Right ventricle myocardium inferior (tissue), 1 donor: Measurements from ENCODE around the gene CCSER1. TPM values are rescaled to one million over a fixed set of nuclear protein-coding genes. Genes with fewer than 3 reads are reported as not detected.
"Not testable (repeated sequence)": the region's sequence is repeated elsewhere in the genome, so short reads cannot be mapped to it uniquely, and the experiment has no call there.

Experiments
- ATAC-seq: fragments of 200-7000 bp; cut with Tn5 transposase; one replicate; pipeline ENCODE4 v1.9.1; 2020; ENCODE audit warnings: mild to moderate bottlenecking, moderate library complexity
- DNase-seq: peaks from one replicate; pipeline ENCODE4 v3.0.0; 2021; ENCODE audit errors: missing footprints
- intact Hi-C: fragments of 100-400 bp; cut with DNase I; formaldehyde crosslinking; loops from one replicate; pipeline ENCODE4 v1.11.0; 2022
- total RNA-seq: library from RNA; stranded (reverse); fragmentation: NEBNext Ultra II Directional; extraction: Animal tissue kit (Norgen Biotek cat#: 25700); gene quantifications from one replicate; pipeline ENCODE4 v1.2.1, GENCODE V29; 2021
- donor health status: DM: no; HTN: yes; CAD: no; lungs with severe emphysema.

Gene CCSER1
- total RNA-seq, 1 donor from 2014 or later: 12.9 TPM

DNA sequence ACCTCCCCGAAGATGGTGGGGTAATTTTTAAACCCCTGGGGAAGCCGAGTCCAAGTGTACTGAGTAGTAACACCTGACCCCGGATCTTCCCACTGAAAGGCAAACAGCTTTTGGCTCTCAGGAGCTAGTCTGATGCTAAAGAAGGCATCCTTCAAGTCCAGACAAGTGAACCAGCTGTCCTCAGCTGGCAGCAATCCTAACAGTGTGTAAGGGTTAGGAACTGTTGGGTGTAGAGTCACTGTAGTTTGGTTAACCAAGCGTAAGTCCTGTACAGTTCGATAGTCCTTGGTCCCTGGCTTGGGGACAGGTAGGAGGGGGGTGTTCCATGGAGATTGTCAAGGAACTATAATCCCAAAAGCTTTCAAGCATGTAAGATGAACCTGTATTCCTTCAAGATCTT lies 967.0 kb downstream of the CCSER1 start:
- DNase-seq, intact Hi-C loops, ATAC-seq: not testable (repeated sequence)

DNA sequence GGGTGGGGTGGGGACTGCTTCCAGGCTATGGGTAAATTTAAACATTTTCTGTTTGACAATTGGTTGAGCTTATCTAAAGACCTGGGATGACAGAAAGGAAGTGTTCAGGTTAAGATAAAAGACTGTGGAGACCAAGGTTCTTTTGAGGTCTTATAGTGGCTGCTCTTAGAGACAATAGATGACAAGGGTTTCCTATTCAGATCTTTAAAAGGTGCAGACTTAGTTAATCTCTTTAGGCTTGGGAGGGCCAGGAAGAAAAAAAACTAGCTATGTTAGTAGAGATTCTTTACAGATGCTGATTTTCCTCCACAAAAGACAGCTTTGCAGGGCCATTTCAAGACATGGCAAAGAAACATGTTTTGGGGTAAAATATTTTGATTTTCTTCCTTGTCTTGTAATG lies 972.5 kb downstream of the CCSER1 start:
- ATAC-seq (no peak), DNase-seq (no peak)
- intact Hi-C loops: no loop called here

DNA sequence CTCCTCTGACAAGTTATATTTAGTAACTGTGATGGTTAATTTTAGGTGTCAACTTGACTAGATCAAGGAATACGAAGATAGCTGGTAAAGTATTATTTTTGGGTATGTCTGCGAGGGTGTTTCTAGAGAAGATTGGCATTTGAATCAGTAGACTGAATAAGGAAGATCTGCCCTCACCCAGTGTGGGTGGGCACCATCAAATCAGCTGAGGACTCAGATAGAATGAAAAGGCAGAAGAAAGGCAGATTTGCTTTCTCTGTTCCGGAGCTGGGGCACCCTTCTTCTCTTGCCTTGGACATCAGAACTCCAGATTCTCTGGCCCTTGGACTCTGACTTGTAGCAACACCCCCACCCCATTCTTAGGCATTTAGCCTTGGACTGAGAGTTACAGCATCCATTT lies 981.6 kb downstream of the CCSER1 start:
- ATAC-seq (no peak), DNase-seq (no peak)
- intact Hi-C loops: no loop called here

DNA sequence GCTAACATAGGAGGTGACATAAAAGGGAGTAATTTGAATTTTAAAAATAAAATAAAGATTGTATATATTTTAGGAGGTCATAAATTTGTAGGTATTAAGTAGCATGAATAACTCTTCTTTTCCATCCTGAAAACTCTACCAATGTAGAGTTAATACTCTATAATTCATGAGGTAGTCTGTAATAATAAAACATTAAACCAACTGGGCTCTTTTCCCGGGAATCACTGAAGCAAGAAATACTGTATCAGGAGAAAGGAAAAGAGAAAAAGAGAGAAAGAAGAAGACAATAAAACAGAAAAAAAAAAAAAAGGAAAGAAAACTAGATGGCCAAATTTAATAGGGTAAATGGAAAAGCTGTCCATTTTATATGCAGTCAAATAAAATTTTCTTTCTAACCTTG lies 984.4 kb downstream of the CCSER1 start:
- ATAC-seq (no peak), DNase-seq (no peak)
- intact Hi-C loops: loop anchor here (5.0 kb wide), 1 partner anchor 391 kb away; no protein-coding TSS in a partner anchor

DNA sequence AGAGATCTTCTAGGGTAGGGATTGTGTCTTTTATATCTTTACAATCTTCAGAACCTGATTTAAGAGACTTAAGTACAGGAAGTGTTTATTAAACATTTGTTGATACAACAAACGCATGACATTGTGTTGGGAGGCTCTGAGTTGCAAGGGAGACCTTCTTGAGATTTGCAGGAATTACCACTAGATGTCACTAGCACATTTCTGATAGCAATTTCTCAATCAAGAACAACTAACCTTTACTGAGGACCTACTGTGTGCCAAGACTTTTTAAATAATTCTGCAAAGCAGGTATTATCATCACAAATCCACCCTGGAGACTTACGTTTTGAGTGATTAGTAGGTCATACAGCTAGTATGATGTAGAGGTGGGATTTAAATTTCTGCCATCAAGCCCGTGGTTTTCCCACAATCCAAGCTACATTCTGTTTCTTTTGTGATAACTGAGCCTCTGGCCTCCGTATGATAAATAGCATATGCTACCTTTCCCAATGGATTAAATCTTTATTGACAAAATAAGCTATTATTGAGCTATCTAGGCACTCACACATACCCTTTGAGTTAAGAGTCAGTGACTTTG lies 986.0 kb downstream of the CCSER1 start:
- no peak for ATAC-seq
- intact Hi-C loops: loop anchor here (5.0 kb wide), 1 partner anchor 389 kb away; no protein-coding TSS in a partner anchor

DNA sequence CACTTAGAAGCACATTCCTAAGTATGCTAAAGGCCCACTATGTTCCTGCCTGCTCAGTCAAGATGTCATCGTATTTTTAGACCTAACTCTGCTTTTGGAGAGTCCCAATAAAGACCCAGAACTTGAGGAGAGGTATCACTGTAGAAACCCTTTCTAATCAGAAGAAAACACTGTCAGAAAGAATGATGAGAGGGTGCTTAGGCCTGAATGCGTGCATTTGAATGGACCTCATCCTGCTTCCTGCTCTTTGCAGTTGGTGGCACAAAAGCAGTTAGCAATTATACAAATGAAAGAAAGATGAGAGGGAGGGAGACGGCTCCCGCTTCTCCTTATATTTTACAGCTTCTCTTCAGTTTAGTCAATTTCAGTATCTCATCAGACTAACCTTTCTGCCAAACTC lies 987.2 kb downstream of the CCSER1 start:
- DNase-seq: no peak
- intact Hi-C loops: loop anchor here (5.0 kb wide), 1 partner anchor 388 kb away; no protein-coding TSS in a partner anchor
- no peak for ATAC-seq

More for the DNA sequence above, 986.0 kb downstream of the CCSER1 start:
- no peak for DNase-seq

DNA sequence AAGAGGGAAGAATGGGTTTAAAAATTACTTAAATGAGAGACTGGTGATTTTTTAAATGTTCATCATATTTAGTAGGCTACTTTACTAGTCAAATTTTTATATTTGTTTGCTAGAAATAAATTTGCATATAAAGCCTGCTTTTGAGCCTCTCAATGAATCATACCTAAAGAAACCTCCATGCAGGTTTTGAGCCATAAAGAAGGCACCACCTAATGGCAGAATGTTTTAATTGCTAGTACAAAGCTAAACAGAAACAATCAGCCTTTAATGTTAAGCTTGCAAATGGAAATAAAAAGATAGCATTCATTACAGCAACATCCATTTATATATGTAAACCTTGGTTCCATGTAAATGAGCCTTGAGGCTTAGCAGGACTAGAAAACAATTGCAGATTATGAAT lies 989.7 kb downstream of the CCSER1 start:
- DNase-seq (no peak), ATAC-seq (no peak)
- intact Hi-C loops: no loop called here

DNA sequence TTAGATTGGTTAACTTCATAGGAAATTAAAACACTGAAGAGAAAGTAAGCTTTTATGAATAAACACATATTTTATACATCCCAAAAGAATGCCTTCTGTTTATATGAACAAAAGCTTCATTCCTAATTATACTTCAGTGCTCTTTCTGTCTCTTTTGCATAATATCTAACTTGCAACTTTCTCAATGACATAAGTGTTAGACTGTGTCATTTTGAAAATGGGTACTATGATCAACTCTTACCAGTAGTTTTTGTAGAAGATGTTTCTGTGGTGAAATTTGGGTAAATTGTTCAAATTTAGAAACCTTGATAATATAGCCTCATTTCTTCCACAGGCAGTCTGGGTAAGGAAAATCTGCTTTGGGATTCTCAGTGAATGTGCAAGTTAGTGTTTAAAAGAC lies 991.4 kb downstream of the CCSER1 start:
- ATAC-seq (no peak), DNase-seq (no peak)
- intact Hi-C loops: no loop called here

DNA sequence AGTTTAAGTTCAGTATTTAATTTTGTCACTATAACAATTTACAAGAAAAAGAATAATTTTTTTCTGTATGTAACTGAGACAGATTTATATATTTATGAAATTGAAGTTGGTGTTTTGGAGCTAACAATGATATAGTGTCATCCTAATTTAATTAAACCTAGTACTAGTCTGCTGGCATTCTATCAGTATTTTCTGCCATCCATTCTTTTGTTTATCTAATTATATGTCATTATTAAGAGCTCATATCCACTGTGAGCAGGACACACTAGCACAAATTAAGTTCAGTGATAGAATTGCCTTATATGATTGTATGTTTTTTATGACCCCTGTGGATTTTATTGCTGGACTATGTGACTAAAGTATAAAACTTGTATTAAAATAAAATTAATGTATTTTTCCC lies 996.5 kb downstream of the CCSER1 start:
- intact Hi-C loops: no loop called here
- ATAC-seq: no peak
- DNase-seq: no peak

DNA sequence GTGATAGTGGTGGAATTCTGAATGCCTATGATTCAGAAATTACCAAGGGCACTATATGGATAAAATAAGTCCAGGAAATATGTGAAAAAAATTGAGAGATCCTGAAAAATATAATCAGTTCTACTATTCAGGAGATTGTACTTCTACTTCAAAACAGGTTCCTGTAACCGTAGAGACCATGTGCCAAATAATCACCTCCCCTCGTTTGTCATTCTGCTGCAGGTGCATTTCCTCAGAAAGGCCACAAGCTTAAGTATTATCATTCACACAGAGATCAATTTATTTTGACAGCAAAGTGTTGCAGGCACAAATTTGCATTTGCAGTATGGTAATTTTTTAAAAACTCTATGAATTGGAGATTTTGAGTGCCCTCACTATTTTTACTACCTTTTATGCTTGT lies 1000.0 kb downstream of the CCSER1 start:
- intact Hi-C loops: loop anchor here (5.0 kb wide), 1 partner anchor 360 kb away; no protein-coding TSS in a partner anchor
- no peak for ATAC-seq
- no peak for DNase-seq

DNA sequence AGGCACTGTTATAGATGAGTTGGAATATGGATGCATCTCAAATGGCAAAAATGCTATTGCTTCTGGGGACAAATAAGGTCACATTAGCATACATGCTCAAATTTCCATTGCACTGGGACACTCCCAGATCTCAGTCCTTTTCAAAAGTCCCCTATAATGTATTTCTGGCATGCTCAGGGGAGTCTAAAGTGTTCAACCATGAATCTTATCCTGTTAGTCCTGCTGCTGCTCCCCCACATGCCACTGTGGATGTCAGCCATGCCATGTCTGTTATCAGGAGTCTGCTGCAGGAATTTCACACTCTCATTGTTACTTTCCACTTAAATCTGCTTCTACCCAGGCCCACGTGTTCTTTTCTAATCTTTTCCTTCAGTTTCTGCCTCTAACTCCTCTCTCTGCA lies 1000.6 kb downstream of the CCSER1 start:
- DNase-seq (no peak), ATAC-seq (peak; percentile 92)
- intact Hi-C loops: loop anchor here (2.0 to 5.0 kb wide), 2 partner anchors 115 to 359 kb away; no protein-coding TSS in a partner anchor

DNA sequence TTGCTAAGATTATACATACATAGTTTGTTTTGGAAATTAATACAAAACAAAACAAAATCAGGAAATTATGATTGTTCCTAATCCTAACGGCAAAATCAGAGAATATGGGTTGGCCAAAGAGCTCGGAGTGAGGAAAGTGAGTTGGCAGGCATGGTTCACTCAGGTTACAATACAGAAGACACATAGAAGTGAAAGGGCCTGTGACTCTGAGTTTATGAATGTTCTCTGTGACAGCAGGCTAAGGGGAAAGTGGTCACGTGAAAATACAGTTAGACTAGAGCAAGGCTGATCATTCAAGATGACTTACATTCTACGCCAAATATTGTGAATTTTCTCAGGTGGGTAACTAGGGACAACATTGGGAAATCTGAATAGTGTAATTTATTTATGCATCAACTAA lies 1001.3 kb downstream of the CCSER1 start:
- intact Hi-C loops: loop anchor here (2.0 to 5.0 kb wide), 2 partner anchors 114 to 359 kb away; no protein-coding TSS in a partner anchor
- DNase-seq: no peak
- ATAC-seq: peak; percentile 59

DNA sequence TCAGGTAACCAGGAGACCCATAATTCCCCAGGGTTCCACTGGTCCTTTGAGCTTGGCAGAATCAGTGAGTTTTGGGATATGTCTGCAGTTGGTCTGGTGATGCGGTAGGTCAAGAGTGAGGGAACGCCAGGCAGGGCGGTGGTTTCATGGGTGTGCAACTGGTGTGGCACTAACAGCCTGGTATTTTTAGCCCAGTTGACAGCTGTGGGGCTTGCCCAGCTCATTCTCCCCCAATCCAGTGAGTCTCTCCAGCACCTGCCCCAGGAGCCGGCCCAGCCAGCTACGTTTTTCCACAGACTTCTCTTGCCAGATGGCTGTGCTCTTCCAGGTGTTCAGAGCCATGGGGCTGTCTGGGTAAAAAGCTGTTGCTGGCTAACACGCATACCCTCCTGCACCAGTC lies 1019.9 kb downstream of the CCSER1 start:
- ATAC-seq (no peak), DNase-seq (no peak)
- intact Hi-C loops: no loop called here

DNA sequence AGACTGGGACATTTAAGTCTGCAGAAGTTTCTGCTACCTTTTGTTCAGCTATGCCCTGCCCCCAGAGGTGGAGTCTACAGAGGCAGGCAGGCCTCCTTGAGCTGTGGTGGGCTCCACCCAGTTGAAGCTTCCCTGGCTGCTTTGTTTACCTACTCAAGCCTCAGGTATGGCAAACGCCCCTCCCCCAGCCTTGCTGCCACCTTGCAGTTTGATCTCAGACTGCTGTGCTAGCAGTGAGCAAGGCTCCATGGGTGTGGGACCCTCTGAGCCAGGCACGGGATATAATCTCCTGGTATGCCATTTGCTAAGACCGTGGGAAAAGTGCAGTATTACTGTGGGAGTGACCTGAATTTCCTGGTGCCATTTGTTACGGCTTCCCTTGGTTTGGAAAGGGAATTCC lies 1026.8 kb downstream of the CCSER1 start:
- ATAC-seq, DNase-seq, intact Hi-C loops: not testable (repeated sequence)

DNA sequence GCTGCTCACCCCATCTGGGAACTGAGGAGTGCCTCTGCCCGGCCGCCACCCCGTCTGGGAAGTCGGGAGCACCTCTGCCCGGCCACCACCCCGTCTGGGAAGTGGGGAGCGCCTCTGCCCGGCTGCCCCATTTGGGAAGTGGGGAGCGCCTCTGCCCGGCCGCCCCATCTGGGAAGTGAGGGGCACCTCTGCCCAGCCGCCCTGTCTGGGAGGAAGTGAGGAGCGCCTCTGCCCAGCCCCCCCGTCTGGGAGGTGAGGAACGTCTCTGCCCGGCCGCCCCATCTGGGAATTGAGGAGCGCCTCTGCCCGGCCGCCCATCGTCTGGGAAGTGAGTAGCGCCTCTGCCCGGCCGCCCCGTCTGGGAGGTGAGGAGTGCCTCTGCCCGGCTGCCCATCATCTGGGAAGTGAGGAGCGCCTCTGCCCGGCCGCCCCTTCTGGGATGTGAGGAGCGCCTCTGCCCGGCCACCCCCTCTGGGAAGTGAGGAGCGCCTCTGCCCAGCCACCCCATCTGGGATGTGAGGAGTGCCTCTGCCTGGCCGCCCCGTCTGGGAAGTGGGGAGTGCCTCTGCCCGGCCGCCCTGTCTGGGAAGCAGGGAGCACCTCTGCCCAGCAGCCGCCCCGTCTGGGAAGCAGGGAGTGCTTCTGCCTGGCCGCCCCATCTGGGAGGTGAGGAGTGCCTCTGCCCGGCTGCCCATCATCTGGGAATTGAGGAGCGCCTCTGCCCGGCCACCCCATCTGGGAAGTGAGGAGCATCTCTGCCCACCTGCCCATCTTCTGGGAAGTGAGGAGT lies 1040.9 kb downstream of the CCSER1 start:
- ATAC-seq, intact Hi-C loops: not testable (repeated sequence)
- peak; percentile 56 for DNase-seq

DNA sequence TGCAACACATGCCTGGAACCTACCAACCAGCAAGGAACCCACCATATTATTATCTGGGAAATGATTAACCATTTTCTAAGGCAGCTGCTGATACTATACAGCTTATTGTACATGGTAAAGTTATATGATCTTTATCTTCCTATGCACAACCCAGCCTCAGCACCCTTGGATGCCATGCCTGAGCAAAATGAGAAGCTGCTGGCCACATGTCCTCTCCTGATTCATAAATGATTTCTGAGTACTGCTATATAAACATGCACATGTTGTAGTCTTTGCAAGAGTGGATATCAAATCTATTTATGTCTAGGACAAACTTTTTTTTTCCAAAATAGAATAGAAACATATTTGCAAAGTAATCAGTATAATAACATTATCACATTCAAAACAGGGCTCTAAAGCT lies 1043.6 kb downstream of the CCSER1 start:
- intact Hi-C loops: no loop called here
- DNase-seq (no peak), ATAC-seq (no peak)

DNA sequence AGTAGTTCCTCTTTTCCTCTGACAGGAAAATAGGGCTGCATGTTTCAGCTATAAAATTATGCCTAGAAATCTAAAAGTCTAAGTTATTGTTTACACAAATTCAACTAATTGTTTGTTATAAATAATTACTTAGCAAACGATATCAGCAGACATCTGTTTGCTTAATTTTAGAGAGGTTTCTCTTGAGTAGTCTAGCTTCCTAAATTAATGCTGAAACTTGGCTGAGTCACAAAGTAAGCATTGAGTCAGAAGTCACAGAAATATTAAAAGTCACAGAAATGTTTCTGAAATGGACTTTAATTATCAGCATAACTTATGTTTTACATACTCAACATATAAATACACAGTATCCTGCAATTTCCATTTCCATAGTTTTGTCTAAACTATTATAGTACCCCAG lies 1044.0 kb downstream of the CCSER1 start:
- intact Hi-C loops: no loop called here
- no peak for DNase-seq
- ATAC-seq: no peak

DNA sequence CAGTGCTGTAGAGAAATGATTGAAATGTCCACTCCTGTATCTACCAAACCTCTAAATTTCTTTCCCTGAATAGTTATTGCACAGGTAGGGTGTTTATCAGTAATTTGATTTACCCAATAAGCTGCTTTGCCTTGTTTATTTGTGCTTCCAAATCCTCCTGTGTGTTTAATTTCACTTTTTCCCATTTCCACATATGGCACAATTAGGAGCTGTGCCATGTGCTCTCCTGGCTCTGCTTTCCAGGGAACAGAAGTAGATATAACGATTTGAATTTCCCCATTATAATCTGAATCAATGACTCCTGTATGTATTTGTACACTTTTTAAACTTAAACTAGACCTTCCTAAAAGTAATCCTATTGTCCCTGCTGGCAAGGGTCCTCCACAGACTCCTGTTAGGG lies 1057.9 kb downstream of the CCSER1 start:
- ATAC-seq, intact Hi-C loops, DNase-seq: not testable (repeated sequence)

DNA sequence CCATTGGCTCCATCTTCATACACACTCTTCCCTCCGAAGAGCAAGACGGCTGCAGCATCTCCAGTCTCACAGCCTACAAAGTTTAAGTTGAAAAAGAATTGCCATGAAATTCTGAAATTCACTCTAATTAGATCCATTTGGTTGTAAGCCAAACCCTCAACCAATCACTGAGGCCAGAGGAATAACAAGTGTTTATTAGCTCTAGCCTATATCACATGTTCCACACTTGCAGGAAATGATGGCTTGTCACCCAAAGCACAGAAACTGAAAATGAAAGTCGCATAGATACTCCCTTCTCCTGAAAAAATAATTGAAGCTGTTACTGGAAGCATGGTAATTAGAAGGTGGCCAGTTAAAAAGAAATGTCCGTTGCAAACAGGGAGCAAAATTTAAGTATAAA lies 1071.8 kb downstream of the CCSER1 start:
- intact Hi-C loops: no loop called here
- DNase-seq: no peak
- ATAC-seq: no peak

DNA sequence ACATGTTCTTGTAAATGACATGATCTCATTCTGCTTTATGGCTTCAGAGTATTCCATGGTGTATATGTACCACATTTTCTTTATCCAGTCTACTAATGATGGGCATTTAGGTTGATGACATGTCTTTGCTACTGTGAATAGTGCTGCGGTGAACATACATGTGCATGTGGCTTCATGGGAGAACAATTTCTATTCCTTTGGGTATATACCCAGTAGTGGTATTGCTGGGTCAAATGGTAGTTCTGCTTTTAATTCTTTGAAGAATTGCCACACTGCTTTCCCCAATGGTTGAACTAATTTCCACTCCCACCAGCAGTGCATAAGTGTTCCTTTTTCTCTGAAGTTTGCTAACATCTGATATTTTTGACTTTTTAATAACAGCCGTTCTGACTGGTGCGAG lies 1080.3 kb downstream of the CCSER1 start:
- intact Hi-C loops: no loop called here

More for the DNA sequence above, 1080.3 kb downstream of the CCSER1 start:
- no peak for ATAC-seq
- DNase-seq: no peak
